Breast epithelium (tissue), 3 donors: ENCODE data around the gene MAP3K14.

Experiments
- POLR2AphosphoS5 ChIP-seq, 3 donors: sonication (generic); formaldehyde crosslinking; IDR thresholded peaks; one replicate each; pipeline ENCODE4 v1.6.1; 2017; ENCODE audit warnings: antibody characterized with exemption in 3 of 3
- TF ChIP-seq, protein P1 (sequence below), 3 donors: fragments of 450-650 bp; IDR thresholded peaks; one replicate each; pipeline ENCODE4 v1.5.1; 2016 to 2017; ENCODE audit warnings: antibody characterized with exemption in 3 of 3, mild to moderate bottlenecking in 3 of 3, moderate library complexity in 3 of 3

DNA sequence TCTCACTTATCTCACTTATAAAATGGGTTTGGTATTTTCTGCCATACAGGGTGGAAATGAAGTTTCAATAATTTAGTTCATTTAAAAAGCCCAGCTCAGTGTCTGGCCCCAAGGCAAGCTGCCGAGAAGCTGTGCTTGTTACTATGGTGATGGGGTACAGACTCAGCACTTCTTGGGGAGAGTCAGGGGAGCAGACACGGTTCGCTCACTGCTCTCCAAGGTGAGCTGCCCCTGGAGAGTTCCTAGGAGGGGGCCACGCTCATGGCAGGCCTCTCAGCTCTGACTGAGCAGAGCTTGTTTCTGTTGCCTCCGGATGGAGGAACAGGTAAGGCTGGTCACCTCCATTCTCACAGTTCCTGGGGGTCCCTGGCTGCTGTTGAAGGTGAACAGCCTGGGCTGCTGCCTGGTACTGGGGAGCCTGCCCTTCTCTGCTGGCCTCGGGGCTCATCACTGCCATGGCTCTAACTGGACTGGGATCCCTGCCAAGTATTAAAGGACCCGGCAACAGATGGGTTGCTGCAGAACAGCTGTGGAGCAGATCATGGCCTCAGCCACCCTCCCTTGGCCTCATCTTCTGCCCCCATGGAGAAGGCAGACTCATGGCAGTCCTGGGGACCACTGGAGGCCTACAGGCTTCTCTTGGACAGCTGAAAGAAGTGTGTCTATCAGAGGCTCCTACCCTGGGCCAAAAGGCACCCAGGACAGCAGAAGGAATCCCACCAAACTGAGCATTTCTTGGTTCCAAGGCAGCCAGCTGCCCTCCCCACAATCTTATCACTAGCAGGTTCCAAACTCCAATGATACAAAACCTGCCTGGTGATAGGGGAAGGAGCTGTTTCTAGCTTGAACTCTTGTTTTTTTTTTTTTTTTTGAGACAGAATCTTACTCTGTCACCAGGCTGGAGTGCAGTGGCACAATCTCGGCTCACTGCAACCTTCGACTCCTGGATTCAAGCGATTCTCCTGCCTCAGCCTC is 29.0 kb downstream of the MAP3K14 start:
- TF ChIP-seq, protein P1, sequence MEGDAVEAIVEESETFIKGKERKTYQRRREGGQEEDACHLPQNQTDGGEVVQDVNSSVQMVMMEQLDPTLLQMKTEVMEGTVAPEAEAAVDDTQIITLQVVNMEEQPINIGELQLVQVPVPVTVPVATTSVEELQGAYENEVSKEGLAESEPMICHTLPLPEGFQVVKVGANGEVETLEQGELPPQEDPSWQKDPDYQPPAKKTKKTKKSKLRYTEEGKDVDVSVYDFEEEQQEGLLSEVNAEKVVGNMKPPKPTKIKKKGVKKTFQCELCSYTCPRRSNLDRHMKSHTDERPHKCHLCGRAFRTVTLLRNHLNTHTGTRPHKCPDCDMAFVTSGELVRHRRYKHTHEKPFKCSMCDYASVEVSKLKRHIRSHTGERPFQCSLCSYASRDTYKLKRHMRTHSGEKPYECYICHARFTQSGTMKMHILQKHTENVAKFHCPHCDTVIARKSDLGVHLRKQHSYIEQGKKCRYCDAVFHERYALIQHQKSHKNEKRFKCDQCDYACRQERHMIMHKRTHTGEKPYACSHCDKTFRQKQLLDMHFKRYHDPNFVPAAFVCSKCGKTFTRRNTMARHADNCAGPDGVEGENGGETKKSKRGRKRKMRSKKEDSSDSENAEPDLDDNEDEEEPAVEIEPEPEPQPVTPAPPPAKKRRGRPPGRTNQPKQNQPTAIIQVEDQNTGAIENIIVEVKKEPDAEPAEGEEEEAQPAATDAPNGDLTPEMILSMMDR (IDR thresholded peaks at IDR 0.05), result no peak
- no peak for TF ChIP-seq POLR2AphosphoS5 (IDR thresholded peaks at IDR 0.05)
